Measurements from ENCODE around the gene ARHGAP24.

The ARHGAP24 gene

GRCh38 chr4:85474818-85475630 lies at the start of gene ARHGAP24:
Gene ARHGAP24, plus strand, starts transcription at chr4:85475150.
- peak; percentile 94 for DNase-seq

GRCh38 chr4:85426366-85426765 lies 48.6 kb upstream of the ARHGAP24 start:
- DNase-seq = no peak

GRCh38 chr4:85427123-85427522 lies 47.8 kb upstream of the ARHGAP24 start:
- no peak for DNase-seq

- no peak for DNase-seq
These were observed 44.7 kb upstream of the ARHGAP24 start for GRCh38 chr4:85430226-85430625.

- DNase-seq = no peak
These were observed 44.3 kb upstream of the ARHGAP24 start for GRCh38 chr4:85430697-85431096.

- DNase-seq = no peak
These were observed 43.8 kb upstream of the ARHGAP24 start for GRCh38 chr4:85431156-85431555.

- no peak for DNase-seq
These were observed 43.0 kb upstream of the ARHGAP24 start for GRCh38 chr4:85431881-85432485.

- DNase-seq = no peak
These were observed 29.8 kb upstream of the ARHGAP24 start for GRCh38 chr4:85445050-85445639.

- DNase-seq = no peak
These were observed 28.6 kb upstream of the ARHGAP24 start for GRCh38 chr4:85446141-85446861.

- no peak for DNase-seq
These were observed 25.8 kb upstream of the ARHGAP24 start for GRCh38 chr4:85448906-85449890.

- no peak for DNase-seq
These were observed 22.8 kb upstream of the ARHGAP24 start for GRCh38 chr4:85452058-85452731.

GRCh38 chr4:85455942-85456341 lies 19.0 kb upstream of the ARHGAP24 start:
- no peak for DNase-seq

- DNase-seq = no peak
These were observed 17.0 kb upstream of the ARHGAP24 start for GRCh38 chr4:85457752-85458467.

GRCh38 chr4:85459736-85460135 lies 15.2 kb upstream of the ARHGAP24 start:
- no peak for DNase-seq

- DNase-seq = no peak
These were observed 594 bp upstream of the ARHGAP24 start for GRCh38 chr4:85474356-85474755.

- no peak for DNase-seq
These were observed 782 bp downstream of the ARHGAP24 start for GRCh38 chr4:85475631-85476233.

GRCh38 chr4:85476381-85476780 lies 1.4 kb downstream of the ARHGAP24 start:
- no peak for DNase-seq

GRCh38 chr4:85477534-85477933 lies 2.6 kb downstream of the ARHGAP24 start:
- no peak for DNase-seq

- DNase-seq = no peak
These were observed 3.6 kb downstream of the ARHGAP24 start for GRCh38 chr4:85478576-85478975.

GRCh38 chr4:85482010-85482738 lies 7.2 kb downstream of the ARHGAP24 start:
- DNase-seq = no peak

Measured in SHP77 treated with DMSO at 0.1 percent for 48 hours (cell line).